Stomach smooth muscle (tissue), 2 donors: Measurements from ENCODE around the gene HAPLN3.

Experiments used
- H3K27ac ChIP-seq: one replicate; pipeline ENCODE4 v1.7.0; 2013; ENCODE audit warnings: mild to moderate bottlenecking, low read length, inconsistent platforms
- H3K27me3 ChIP-seq, 2 donors: one replicate each; pipeline ENCODE4 v1.7.0; 2013; ENCODE audit warnings: low read length in 2 of 2; ENCODE audit not compliant: insufficient read depth in 2 of 2, control insufficient read depth in 1 of 2
- H3K36me3 ChIP-seq, 2 donors: one replicate each; pipeline ENCODE4 v1.7.0; 2013; ENCODE audit warnings: low read length in 2 of 2; ENCODE audit not compliant: control insufficient read depth in 2 of 2, insufficient read depth in 2 of 2
- H3K4me1 ChIP-seq: one replicate; pipeline ENCODE4 v1.7.0; 2013; ENCODE audit warnings: low read length; ENCODE audit not compliant: control insufficient read depth, insufficient read depth
- H3K4me3 ChIP-seq, 2 donors: one replicate each; pipeline ENCODE4 v1.7.0; 2013; ENCODE audit warnings: low read length in 2 of 2
- H3K9ac ChIP-seq, 2 donors: one replicate each; pipeline ENCODE4 v1.7.0; 2013; ENCODE audit warnings: low read length in 2 of 2, mild to moderate bottlenecking in 1 of 2
- H3K9me3 ChIP-seq, 2 donors: one replicate each; pipeline ENCODE4 v1.7.0; 2013; ENCODE audit warnings: low read length in 2 of 2; ENCODE audit not compliant: control insufficient read depth in 2 of 2
- donor health status: healthy.
- donor health status: Pancreatic carcinoma.

HAPLN3 gene

GRCh38 chr15:88863412-88863811 is 31.9 kb downstream of the HAPLN3 start:
- H3K4me3 ChIP-seq = no peak overlapping the region
- no peak overlapping the region for H3K9ac ChIP-seq

GRCh38 chr15:88860212-88860611 is 35.1 kb downstream of the HAPLN3 start:
- Histone ChIP-seq H3K27ac (no peak overlapping the region), H3K4me1 (no peaks in the 10 kb centered on the region), H3K4me3 (no peak overlapping the region), H3K27me3 (peaks cover 6 to 27% of the 10 kb centered on the region in 2 donors), H3K9me3 (no peaks in the 10 kb centered on the region), H3K9ac (no peak overlapping the region), H3K36me3 (no peaks in the 10 kb centered on the region)

More at GRCh38 chr15:88863412-88863811, 31.9 kb downstream of the HAPLN3 start:
- Histone ChIP-seq H3K36me3 (no peaks in the 10 kb centered on the region), H3K27ac (no peak overlapping the region), H3K4me1 (no peaks in the 10 kb centered on the region), H3K9me3 (no peaks in the 10 kb centered on the region), H3K27me3 (peaks cover 0 to 16% of the 10 kb centered on the region in 2 donors)

- Histone ChIP-seq H3K9me3 (peaks cover 0 to 2% of the 10 kb centered on the region in 2 donors), H3K27ac (no peak overlapping the region), H3K27me3 (peaks cover 12 to 34% of the 10 kb centered on the region in 2 donors), H3K4me3 (no peak overlapping the region), H3K4me1 (no peaks in the 10 kb centered on the region), H3K36me3 (no peaks in the 10 kb centered on the region), H3K9ac (no peak overlapping the region)
Measured at GRCh38 chr15:88859550-88859949, 35.8 kb downstream of the HAPLN3 start.

- Histone ChIP-seq H3K9ac (no peak overlapping the region), H3K4me1 (no peaks in the 10 kb centered on the region), H3K9me3 (peaks cover 0 to 6% of the 10 kb centered on the region in 2 donors), H3K27me3 (peaks cover 18 to 40% of the 10 kb centered on the region in 2 donors), H3K27ac (no peak overlapping the region), H3K36me3 (no peaks in the 10 kb centered on the region), H3K4me3 (no peak overlapping the region)
Measured at GRCh38 chr15:88858934-88859333, 36.4 kb downstream of the HAPLN3 start.

GRCh38 chr15:88852476-88852875 is 42.9 kb downstream of the HAPLN3 start:
- H3K36me3 ChIP-seq = no peaks in the 10 kb centered on the region
- no peak overlapping the region for H3K4me3 ChIP-seq
- H3K27me3 ChIP-seq = peaks cover 32 to 33% of the 10 kb centered on the region in 2 donors

GRCh38 chr15:88849376-88850072 is 45.8 kb downstream of the HAPLN3 start:
- no peak overlapping the region for H3K4me3 ChIP-seq
- H3K27me3 ChIP-seq = peaks cover 24 to 25% of the 10 kb centered on the region in 2 donors
- no peak overlapping the region for H3K9ac ChIP-seq
- peaks cover 0 to 4% of the 10 kb centered on the region in 2 donors for H3K9me3 ChIP-seq
- no peak overlapping the region for H3K27ac ChIP-seq
- no peaks in the 10 kb centered on the region for H3K4me1 ChIP-seq
- H3K36me3 ChIP-seq = no peaks in the 10 kb centered on the region

More at GRCh38 chr15:88852476-88852875, 42.9 kb downstream of the HAPLN3 start:
- Histone ChIP-seq H3K9me3 (peaks cover 0 to 6% of the 10 kb centered on the region in 2 donors), H3K4me1 (no peaks in the 10 kb centered on the region), H3K9ac (no peak overlapping the region), H3K27ac (no peak overlapping the region)

- Histone ChIP-seq H3K27me3 (peaks cover 14 to 17% of the 10 kb centered on the region in 2 donors), H3K36me3 (no peaks in the 10 kb centered on the region), H3K9ac (no peak overlapping the region), H3K27ac (no peak overlapping the region), H3K9me3 (no peaks in the 10 kb centered on the region), H3K4me1 (no peaks in the 10 kb centered on the region), H3K4me3 (no peak overlapping the region)
Measured at GRCh38 chr15:88848203-88848602, 47.1 kb downstream of the HAPLN3 start.

- Histone ChIP-seq H3K36me3 (no peaks in the 10 kb centered on the region), H3K4me1 (no peaks in the 10 kb centered on the region), H3K9me3 (no peaks in the 10 kb centered on the region), H3K9ac (no peak overlapping the region), H3K27ac (no peak overlapping the region), H3K4me3 (no peak overlapping the region), H3K27me3 (peaks cover 4 to 8% of the 10 kb centered on the region in 2 donors)
Measured at GRCh38 chr15:88847144-88847543, 48.2 kb downstream of the HAPLN3 start.

GRCh38 chr15:88845616-88846015 is 49.7 kb downstream of the HAPLN3 start:
- peaks cover 0 to 2% of the 10 kb centered on the region in 2 donors for H3K27me3 ChIP-seq
- H3K36me3 ChIP-seq = no peaks in the 10 kb centered on the region
- H3K9ac ChIP-seq = no peak overlapping the region
- H3K4me1 ChIP-seq = no peaks in the 10 kb centered on the region
- no peak overlapping the region for H3K4me3 ChIP-seq
- H3K27ac ChIP-seq = no peak overlapping the region
- no peaks in the 10 kb centered on the region for H3K9me3 ChIP-seq

GRCh38 chr15:88844749-88845386 is 50.5 kb downstream of the HAPLN3 start:
- H3K9ac ChIP-seq = no peak overlapping the region

GRCh38 chr15:88843334-88843733 is 52.0 kb downstream of the HAPLN3 start:
- H3K27ac ChIP-seq = no peak overlapping the region

More at GRCh38 chr15:88844749-88845386, 50.5 kb downstream of the HAPLN3 start:
- Histone ChIP-seq H3K4me1 (no peaks in the 10 kb centered on the region), H3K36me3 (no peaks in the 10 kb centered on the region), H3K27ac (no peak overlapping the region), H3K27me3 (peaks cover 2% of the 10 kb centered on the region in 2 donors), H3K9me3 (no peaks in the 10 kb centered on the region), H3K4me3 (no peak overlapping the region)

More at GRCh38 chr15:88843334-88843733, 52.0 kb downstream of the HAPLN3 start:
- H3K9me3 ChIP-seq = no peaks in the 10 kb centered on the region
- no peaks in the 10 kb centered on the region for H3K36me3 ChIP-seq
- H3K4me1 ChIP-seq = no peaks in the 10 kb centered on the region
- H3K9ac ChIP-seq = no peak overlapping the region
- peaks cover 2 to 4% of the 10 kb centered on the region in 2 donors for H3K27me3 ChIP-seq
- no peak overlapping the region for H3K4me3 ChIP-seq
